Measurements from ENCODE around the gene ATXN7L1.
"Not testable (repeated sequence)": the region's sequence is repeated elsewhere in the genome, so short reads cannot be mapped to it uniquely, and the experiment has no call there.

The ATXN7L1 gene

GRCh38 chr7:105846404-105846803, 30.0 kb downstream of the ATXN7L1 start:
- DNase-seq (ENCODE audit: low read depth), result no peak
- TF ChIP-seq CTCF (IDR thresholded peaks at IDR 0.05; ENCODE audit: low read depth, low read length, missing control alignments), result no peak
- no peak overlapping the region for H3K4me3 ChIP-seq (ENCODE audit: low read depth, low read length)

DNA sequence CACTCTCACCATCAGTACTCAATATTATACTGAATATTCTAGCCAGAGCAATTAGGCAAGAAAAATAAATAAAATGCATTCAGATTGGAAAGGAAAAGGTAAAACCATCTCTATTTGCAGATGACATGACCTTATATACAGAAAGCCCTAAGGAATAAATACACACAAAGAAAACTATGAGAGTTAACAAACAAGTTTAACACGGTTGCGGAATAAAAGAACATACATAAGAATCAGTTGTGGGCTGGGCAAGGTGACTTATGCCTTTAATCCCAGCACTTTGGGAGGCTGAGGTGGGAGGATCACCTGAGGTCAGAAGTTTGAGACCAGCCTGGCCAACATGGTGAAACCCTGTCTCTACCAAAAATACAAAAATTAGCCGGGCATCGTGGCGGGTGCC, 31.7 kb downstream of the ATXN7L1 start:
- DNase-seq (ENCODE audit: low read depth); H3K4me3 ChIP-seq (ENCODE audit: low read depth, low read length): not testable (repeated sequence)

DNA sequence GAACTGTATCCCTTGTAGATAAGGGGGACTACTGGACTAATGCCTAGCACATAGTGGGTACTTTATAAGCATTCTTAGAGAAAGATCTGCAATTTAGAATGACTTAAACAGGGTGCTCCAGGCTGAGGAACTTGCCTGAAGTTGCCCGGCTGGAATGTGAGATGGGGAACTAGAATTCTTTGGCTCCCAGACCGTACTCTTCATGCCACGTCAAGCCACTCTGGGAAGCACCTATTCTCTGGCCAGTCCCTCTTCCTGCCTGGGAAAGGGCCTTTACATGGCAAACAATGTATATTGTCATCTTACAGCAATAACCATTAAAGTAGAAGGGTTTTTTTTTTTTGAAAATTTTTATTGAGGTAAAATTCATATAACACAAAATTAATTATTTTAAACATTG, 34.5 kb downstream of the ATXN7L1 start:
- no peak for TF ChIP-seq CTCF (IDR thresholded peaks at IDR 0.05; ENCODE audit: low read depth, low read length, missing control alignments)

DNA sequence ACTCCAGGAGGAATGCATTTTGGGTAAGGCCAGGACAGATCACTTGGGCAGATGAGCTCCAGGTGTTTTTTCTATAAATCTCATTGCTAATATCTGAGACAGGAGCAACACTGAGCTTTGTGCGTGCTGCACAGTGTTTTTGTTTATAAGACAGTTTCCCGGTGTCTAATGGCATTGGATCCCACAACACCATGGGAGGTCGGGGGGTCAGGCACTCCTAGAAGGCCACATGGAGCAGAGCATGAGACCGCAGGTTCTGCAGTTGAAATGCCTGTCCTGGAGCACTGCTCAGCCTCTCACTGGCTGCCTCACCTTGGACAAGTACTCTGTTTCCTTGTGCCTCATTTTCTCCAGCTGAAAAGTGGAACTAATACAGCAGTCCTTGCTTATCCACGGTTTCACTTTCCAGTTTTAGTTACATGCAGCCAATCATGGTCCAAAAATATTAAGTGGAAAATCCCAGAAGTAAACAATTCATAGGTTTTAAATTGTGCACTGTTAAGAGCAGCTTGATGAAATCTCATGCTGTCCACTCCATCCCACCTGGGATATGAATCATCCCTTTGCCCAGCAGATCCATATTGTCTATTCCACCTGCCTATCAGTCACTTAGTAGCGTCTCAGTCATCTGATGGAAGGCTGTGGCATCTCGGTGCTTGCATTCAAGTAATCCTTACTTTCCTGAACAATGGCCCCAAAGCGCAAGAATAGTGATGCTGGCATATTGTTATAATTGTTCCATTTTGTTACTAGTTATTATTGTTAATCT, 35.2 kb downstream of the ATXN7L1 start:
- TF ChIP-seq CTCF (IDR thresholded peaks at IDR 0.05; ENCODE audit: low read depth, low read length, missing control alignments), result no peak
- no peak overlapping the region for H3K4me3 ChIP-seq (ENCODE audit: low read depth, low read length)
- no peak for DNase-seq (ENCODE audit: low read depth)

More for the DNA sequence above, 34.5 kb downstream of the ATXN7L1 start:
- no peak overlapping the region for H3K4me3 ChIP-seq (ENCODE audit: low read depth, low read length)
- no peak for DNase-seq (ENCODE audit: low read depth)

GRCh38 chr7:105839266-105839665, 37.1 kb downstream of the ATXN7L1 start:
- TF ChIP-seq CTCF (IDR thresholded peaks at IDR 0.05; ENCODE audit: low read depth, low read length, missing control alignments), result no peak
- no peak overlapping the region for H3K4me3 ChIP-seq (ENCODE audit: low read depth, low read length)
- DNase-seq (ENCODE audit: low read depth), result no peak

DNA sequence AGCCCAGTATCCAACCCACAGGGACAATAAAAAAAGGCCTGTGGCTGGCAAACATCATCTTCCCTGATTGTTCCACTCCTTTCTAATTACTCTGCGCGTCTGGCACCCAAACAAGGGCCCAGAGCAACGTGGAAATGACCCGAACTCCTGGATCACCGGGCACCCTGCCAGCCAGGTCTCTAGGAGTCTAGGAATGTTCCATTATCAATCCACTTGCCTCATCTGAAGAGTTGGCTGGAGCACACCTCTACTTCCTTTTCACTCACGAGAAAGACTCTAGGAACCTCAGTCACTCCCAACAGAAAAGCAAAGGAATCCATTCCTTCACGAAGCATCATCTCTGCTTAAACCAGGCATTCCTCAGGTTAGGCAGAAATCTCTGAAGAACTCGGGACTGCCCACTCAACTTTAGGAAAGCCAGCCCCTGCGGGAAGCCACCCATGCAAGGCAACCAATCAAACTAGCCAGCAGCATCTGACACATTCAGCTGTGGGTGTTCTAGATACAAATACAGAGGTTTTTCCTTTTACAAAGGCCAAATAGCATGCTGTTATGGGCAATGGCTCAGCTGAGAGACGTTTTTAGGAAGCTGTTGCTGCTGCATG, 37.7 kb downstream of the ATXN7L1 start:
- no peak for DNase-seq (ENCODE audit: low read depth)
- no peak overlapping the region for H3K4me3 ChIP-seq (ENCODE audit: low read depth, low read length)
- no peak for TF ChIP-seq CTCF (IDR thresholded peaks at IDR 0.05; ENCODE audit: low read depth, low read length, missing control alignments)

GRCh38 chr7:105837765-105838626, 38.4 kb downstream of the ATXN7L1 start:
- no peak for TF ChIP-seq CTCF (IDR thresholded peaks at IDR 0.05; ENCODE audit: low read depth, low read length, missing control alignments)
- no peak for DNase-seq (ENCODE audit: low read depth)
- no peak overlapping the region for H3K4me3 ChIP-seq (ENCODE audit: low read depth, low read length)

Measured in GM12864 (cell line).